Measurements from ENCODE around the gene TRPC4AP. TPM values are rescaled to one million over a fixed set of nuclear protein-coding genes. Genes with fewer than 3 reads are reported as not detected.

TRPC4AP gene
- total RNA-seq, 1 donor from 2014 or later, result 30.3 TPM

GRCh38 chr20:35111141-35111888 is 18.7 kb upstream of the TRPC4AP start:
- DNase-seq (ENCODE audit: low read depth), result peak; percentile 94
- H3K4me3 ChIP-seq (ENCODE audit: low read depth, low read length), result no peak overlapping the region
- H3K36me3 ChIP-seq (ENCODE audit: control insufficient read depth, insufficient read depth, low read length), result peaks cover under 1% of the 10 kb centered on the region
- H3K27me3 ChIP-seq (ENCODE audit: control insufficient read depth, insufficient read depth, low read length), result no peaks in the 10 kb centered on the region
- no peak for TF ChIP-seq CTCF (IDR thresholded peaks at IDR 0.05; ENCODE audit: insufficient read depth, low read length, severe bottlenecking)
- FAIRE-seq, result peak; percentile 32

- TF ChIP-seq CTCF (IDR thresholded peaks at IDR 0.05; ENCODE audit: insufficient read depth, low read length, severe bottlenecking), result no peak
- DNase-seq (ENCODE audit: low read depth), result peak; percentile 96
- H3K27me3 ChIP-seq (ENCODE audit: control insufficient read depth, insufficient read depth, low read length), result no peaks in the 10 kb centered on the region
- H3K36me3 ChIP-seq (ENCODE audit: control insufficient read depth, insufficient read depth, low read length), result no peaks in the 10 kb centered on the region
- no peak for FAIRE-seq
- no peak overlapping the region for H3K4me3 ChIP-seq (ENCODE audit: low read depth, low read length)
These were observed 16.3 kb upstream of the TRPC4AP start for GRCh38 chr20:35108921-35109320.

GRCh38 chr20:35106827-35107380 is 14.3 kb upstream of the TRPC4AP start:
- FAIRE-seq, result no peak
- no peaks in the 10 kb centered on the region for H3K36me3 ChIP-seq (ENCODE audit: control insufficient read depth, insufficient read depth, low read length)
- no peak for TF ChIP-seq CTCF (IDR thresholded peaks at IDR 0.05; ENCODE audit: insufficient read depth, low read length, severe bottlenecking)
- H3K4me3 ChIP-seq (ENCODE audit: low read depth, low read length), result no peak overlapping the region
- peak; percentile 26 for DNase-seq (ENCODE audit: low read depth)
- no peaks in the 10 kb centered on the region for H3K27me3 ChIP-seq (ENCODE audit: control insufficient read depth, insufficient read depth, low read length)

- TF ChIP-seq CTCF (IDR thresholded peaks at IDR 0.05; ENCODE audit: insufficient read depth, low read length, severe bottlenecking), result no peak
- FAIRE-seq (no peak), DNase-seq (ENCODE audit: low read depth) (peak; percentile 39)
- Histone ChIP-seq H3K4me3 (ENCODE audit: low read depth, low read length) (no peak overlapping the region), H3K36me3 (ENCODE audit: control insufficient read depth, insufficient read depth, low read length) (no peaks in the 10 kb centered on the region), H3K27me3 (ENCODE audit: control insufficient read depth, insufficient read depth, low read length) (no peaks in the 10 kb centered on the region)
These were observed 12.2 kb upstream of the TRPC4AP start for GRCh38 chr20:35104685-35105295.

GRCh38 chr20:35101620-35102019 is 9.0 kb upstream of the TRPC4AP start:
- Histone ChIP-seq H3K27me3 (ENCODE audit: control insufficient read depth, insufficient read depth, low read length) (no peaks in the 10 kb centered on the region), H3K4me3 (ENCODE audit: low read depth, low read length) (no peak overlapping the region), H3K36me3 (ENCODE audit: control insufficient read depth, insufficient read depth, low read length) (no peaks in the 10 kb centered on the region)
- DNase-seq (ENCODE audit: low read depth) (no peak), FAIRE-seq (no peak)
- TF ChIP-seq CTCF (IDR thresholded peaks at IDR 0.05; ENCODE audit: insufficient read depth, low read length, severe bottlenecking), result no peak
